GM21381 (cell line): ENCODE measurements around the gene SNCG.

ENCODE experiments used
- ATAC-seq: cut with Tn5 transposase; IDR thresholded peaks from one replicate; pipeline ENCODE4 v1.9.1; 2021; ENCODE audit warnings: mild to moderate bottlenecking, moderate library complexity; ENCODE audit not compliant: unreplicated experiment

The SNCG gene

DNA sequence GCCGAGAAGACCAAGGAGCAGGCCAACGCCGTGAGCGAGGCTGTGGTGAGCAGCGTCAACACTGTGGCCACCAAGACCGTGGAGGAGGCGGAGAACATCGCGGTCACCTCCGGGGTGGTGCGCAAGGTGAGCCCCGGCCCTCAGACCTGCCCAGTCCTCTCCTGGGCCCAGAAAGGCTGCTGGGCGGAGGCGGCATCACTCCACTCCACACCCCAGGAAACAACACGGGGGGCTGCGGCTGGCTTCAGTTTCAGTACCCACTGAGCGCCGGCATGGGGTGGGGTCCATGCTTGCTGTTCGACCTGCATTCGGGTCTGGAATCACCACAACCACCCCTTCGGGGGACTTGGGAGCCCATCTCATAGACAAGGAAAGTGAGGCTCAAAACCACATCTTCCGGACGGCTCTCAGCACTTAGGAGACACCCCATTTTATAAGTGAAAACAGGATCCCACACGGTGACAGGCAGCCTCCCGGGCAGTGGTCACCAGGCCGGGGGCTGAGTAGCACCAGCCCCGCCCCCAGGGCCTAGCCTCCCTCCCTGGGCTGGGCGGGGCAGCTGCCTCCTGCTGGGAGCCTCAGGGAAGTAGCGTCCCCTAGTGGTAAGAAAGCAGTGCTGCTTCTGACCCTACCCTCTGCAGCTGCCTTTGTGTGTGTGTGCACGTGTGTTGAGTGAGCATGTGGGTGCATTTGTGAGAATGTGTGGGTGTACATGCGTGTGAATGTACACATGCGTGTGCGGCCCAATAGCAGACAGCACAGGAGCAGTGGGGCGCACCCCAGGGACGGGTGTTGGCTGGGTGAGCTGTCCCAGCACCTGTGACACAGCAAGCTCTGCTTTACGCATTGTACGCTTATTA is 1.8 kb downstream of the SNCG start:
- ATAC-seq, result peak; percentile 63

- ATAC-seq, result no peak
Measured at GRCh38 chr10:86960863-86961434, 2.5 kb downstream of the SNCG start.

GRCh38 chr10:86961481-86962091 is 3.2 kb downstream of the SNCG start:
- ATAC-seq, result no peak

DNA sequence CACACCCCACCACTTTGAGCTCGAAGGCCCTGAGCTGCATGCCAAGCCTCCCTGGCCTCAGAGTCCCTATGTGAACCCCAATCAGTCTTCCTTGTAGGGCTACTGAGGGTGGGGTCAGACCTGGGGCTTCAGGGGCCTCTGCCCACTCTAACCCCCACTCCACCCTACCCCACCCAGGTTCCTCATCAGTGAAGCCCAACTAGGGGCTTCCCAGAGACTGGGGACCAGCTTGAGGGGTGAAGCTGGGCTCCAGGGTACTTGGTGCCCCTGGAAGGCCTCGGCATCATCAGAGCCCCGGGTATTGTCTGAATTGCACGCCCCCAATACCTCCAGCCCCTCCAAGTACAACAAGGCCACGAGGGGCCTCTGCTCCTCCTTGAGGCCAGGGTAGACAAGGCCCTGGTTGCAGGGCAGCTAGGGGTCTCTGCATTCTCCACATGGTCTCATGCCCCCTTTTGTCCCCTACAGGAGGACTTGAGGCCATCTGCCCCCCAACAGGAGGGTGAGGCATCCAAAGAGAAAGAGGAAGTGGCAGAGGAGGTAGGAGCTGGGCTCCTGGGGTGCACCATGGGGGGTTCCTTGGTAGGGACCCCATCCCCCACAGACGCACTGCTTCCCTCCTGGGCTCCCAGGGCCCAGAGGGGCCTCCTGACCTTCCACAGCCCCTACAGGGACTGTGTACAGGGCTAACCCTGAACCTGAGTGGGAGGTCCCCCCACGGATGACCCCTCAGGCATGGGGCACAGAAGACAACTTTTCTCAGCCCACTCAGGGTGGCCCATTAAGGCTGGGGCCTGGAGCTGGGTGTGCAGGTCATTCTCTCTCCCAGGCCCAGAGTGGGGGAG is 4.0 kb downstream of the SNCG start:
- no peak for ATAC-seq

DNA sequence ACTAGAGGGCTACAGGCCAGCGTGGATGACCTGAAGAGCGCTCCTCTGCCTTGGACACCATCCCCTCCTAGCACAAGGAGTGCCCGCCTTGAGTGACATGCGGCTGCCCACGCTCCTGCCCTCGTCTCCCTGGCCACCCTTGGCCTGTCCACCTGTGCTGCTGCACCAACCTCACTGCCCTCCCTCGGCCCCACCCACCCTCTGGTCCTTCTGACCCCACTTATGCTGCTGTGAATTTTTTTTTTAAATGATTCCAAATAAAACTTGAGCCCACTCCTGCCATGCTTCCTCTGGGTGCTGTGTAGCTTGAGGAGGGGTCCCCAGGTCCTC is 4.5 kb downstream of the SNCG start:
- ATAC-seq, result no peak

GRCh38 chr10:86963341-86963919 is 5.0 kb downstream of the SNCG start:
- no peak for ATAC-seq

GRCh38 chr10:86964061-86964846 is 5.9 kb downstream of the SNCG start:
- no peak for ATAC-seq

GRCh38 chr10:86964847-86965190 is 6.4 kb downstream of the SNCG start:
- ATAC-seq, result no peak

- peak; percentile 35 for ATAC-seq
Measured at GRCh38 chr10:86965986-86966654, 7.7 kb downstream of the SNCG start.

- ATAC-seq, result no peak
Measured at GRCh38 chr10:86967481-86967941, 9.1 kb downstream of the SNCG start.

GRCh38 chr10:86968271-86968993 is 10.0 kb downstream of the SNCG start, which contains the start of gene ADIRF:
Gene ADIRF, plus strand, starts transcription at chr10:86968482. Its CDS starts 63 bp downstream, at chr10:86968545.
- ATAC-seq, result no peak

DNA sequence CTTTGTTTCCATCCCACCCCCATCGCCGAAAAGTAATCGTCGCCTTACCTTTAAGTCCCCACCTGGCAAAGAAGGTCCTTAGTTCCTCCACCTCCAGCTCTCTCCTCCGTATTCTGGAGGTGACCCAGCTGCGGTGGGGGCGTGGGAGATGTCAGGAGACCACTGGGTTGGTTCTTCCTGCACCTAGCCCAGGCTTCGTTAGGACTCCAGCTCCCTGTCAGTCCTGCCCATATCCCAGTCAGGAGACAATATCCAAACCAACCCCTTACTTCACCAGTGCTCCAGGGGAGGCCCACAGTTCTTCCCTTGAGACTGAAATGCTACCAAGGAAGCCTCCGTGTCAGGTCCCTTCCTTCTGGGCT is 10.6 kb downstream of the SNCG start:
- no peak for ATAC-seq

- no peak for ATAC-seq
Measured at GRCh38 chr10:86969421-86970041, 11.1 kb downstream of the SNCG start.

DNA sequence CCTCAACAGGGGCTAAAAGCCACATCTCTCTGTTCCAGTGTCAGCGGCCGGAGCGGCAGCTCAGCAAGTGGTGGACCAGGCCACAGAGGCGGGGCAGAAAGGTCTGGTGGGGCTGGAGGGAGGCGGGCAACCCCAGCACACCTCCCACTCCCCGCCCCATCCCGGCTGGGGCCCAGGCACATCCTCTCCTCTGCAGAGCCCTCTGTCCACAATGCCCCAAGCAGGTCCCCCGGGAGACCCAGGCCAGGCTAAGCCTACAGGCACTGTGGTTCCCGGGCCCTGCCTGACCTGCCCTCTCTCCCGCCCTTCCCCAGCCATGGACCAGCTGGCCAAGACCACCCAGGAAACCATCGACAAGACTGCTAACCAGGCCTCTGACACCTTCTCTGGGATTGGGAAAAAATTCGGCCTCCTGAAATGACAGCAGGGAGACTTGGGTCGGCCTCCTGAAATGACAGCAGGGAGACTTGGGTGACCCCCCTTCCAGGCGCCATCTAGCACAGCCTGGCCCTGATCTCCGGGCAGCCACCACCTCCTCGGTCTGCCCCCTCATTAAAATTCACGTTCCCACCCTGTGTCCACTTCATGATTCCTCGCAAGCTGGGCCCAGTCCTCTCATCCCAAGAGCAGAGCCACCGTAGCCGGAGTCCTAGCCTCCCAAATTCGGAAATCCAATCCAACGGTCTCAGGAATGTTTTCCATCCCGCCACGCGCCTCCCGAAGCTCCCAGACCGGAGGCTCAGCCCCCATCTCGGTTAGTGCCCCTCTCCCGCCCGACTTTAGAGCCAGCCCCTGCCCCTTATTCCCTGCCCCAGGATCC is 12.0 kb downstream of the SNCG start:
- no peak for ATAC-seq

- no peak for ATAC-seq
Measured at GRCh38 chr10:86970982-86971231, 12.5 kb downstream of the SNCG start.

GRCh38 chr10:86971232-86971991 is 13.0 kb downstream of the SNCG start:
- peak; percentile 80 for ATAC-seq
